ENCODE measurements around the gene UBTD2.
A peak's percentile ranks its signal among the peaks of the same experiment; 100 is the strongest.

UBTD2 gene

DNA sequence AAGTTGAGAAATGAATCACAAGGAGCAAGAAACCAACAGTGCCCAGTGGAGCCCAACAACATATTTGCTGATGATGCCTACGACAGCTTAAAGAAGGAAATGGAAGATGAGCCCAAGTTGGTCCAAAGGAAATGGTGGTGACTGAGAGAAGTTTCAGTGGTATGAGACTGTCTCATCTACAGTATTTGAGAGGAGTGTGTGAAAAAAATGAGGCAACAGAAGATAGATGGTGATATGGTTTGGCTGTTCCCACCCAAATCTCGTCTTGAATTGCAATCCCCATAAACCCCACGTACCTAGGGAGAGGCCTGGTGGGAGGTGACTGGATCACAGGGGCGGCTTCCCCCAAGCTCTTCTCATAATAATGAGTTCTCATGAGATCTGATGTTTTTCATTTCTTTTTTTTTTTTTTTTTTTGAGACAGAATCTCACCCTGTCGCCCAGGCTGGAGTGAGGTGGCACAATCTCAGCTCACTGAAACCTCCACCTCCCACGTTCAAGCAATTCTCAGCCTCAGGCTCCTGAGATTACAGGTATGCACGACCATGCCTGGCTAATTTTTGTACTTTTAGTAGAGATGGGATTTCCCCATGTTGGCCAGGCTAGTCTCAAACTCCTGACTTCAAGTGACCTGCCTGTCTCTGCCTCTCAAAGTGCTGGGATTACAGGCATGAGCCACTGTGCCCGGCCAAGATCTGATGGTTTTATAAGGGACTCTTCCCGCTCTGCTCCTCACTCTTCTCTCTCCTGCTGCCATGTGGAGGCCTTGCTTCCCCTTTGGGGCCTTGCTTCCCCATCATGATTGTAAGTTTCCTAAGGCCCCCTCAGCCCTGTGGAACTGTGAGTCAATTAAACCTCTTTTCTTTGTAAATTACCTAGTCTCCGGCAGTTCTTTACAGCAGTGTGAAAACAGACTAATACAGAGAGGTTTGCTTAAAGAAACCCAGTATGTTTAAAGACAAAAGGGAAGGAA is 59.4 kb downstream of the UBTD2 start:
- TF ChIP-seq CTCF (IDR thresholded peaks at IDR 0.05; ENCODE audit: low read length) = no peak
- H3K27me3 ChIP-seq (replicated peaks; ENCODE audit: insufficient read depth, low read length) = no peaks in the 10 kb centered on the region
- H3K27ac ChIP-seq (ENCODE audit: low read length) = peak overlapping the region; percentile 60; the same call in 1 of the 2 replicates
- H3K4me2 ChIP-seq (ENCODE audit: low read depth, low read length) = peak overlapping the region; percentile 34
- peak overlapping the region; percentile 17; the same call in 1 of the 2 replicates for H3K4me3 ChIP-seq (ENCODE audit: low read length)
- peak overlapping the region; percentile 25; the same call in 1 of the 2 replicates for H3K9ac ChIP-seq (ENCODE audit: low read length)
- peak; percentile 76 for DNase-seq
- H3K4me1 ChIP-seq (ENCODE audit: low read length) = peaks cover 24% of the 10 kb centered on the region
- peak overlapping the region; percentile 48 for H2AFZ ChIP-seq (ENCODE audit: low read length)
- H3K9me3 ChIP-seq (replicated peaks; ENCODE audit: insufficient read depth, low read length) = no peaks in the 10 kb centered on the region
- peaks cover 16% of the 10 kb centered on the region for H3F3A ChIP-seq (ENCODE audit: insufficient read depth, low read length)
- no peaks in the 10 kb centered on the region for H3K36me3 ChIP-seq (replicated peaks; ENCODE audit: insufficient read depth, low read length)
- no peaks in the 10 kb centered on the region for H3K9me2 ChIP-seq (replicated peaks; ENCODE audit: insufficient read depth, low read length)
- H4K20me1 ChIP-seq (ENCODE audit: insufficient read depth, low read length) = no peaks in the 10 kb centered on the region
- H3K79me2 ChIP-seq (ENCODE audit: low read length) = 0 out of 2 replicates have a peak, but pooled peaks cover 2% of the 10 kb centered on the region

DNA sequence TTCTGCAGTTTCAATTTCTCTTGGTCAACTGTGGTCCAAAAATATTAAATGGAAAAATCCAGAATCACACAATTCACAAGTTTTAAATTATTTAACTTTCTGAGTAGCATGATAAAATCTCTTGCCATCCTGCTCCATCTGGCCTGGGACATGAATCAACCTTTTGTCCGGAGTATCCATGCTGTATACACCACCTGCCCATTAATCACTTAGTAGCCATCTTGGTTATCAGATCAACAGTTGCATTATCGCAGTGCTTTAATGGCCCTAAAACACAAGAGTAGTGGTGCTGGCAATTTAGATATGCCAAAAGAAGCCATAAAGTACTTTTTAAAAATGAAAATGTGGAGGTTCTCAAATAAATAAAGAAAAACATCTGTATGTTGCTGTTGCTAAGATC is 64.3 kb downstream of the UBTD2 start:
- no peaks in the 10 kb centered on the region for H3K9me2 ChIP-seq (replicated peaks; ENCODE audit: insufficient read depth, low read length)
- peaks cover 15% of the 10 kb centered on the region for H3K4me1 ChIP-seq (ENCODE audit: low read length)
- DNase-seq = no peak
- H3K36me3 ChIP-seq (replicated peaks; ENCODE audit: insufficient read depth, low read length) = no peaks in the 10 kb centered on the region
- TF ChIP-seq EZH2 (optimal IDR thresholded peaks at IDR 0.05; ENCODE audit: low read depth, low read length) (no peak), EZH2phosphoT487 (IDR thresholded peaks at IDR 0.05; ENCODE audit: low read length) (no peak), CTCF (IDR thresholded peaks at IDR 0.05; ENCODE audit: low read length) (no peak)
- no peak overlapping the region for H3K4me2 ChIP-seq (ENCODE audit: low read depth, low read length)
- H2AFZ ChIP-seq (ENCODE audit: low read length) = no peak overlapping the region
- no peak overlapping the region for H3K9ac ChIP-seq (ENCODE audit: low read length)
- H3K79me2 ChIP-seq (ENCODE audit: low read length) = 0 out of 2 replicates have a peak, but pooled peaks cover 2% of the 10 kb centered on the region
- no peak overlapping the region for H3K27ac ChIP-seq (ENCODE audit: low read length)
- no peaks in the 10 kb centered on the region for H3K9me3 ChIP-seq (replicated peaks; ENCODE audit: insufficient read depth, low read length)
- no peak overlapping the region for H3K4me3 ChIP-seq (ENCODE audit: low read length)
- peaks cover 9% of the 10 kb centered on the region for H3F3A ChIP-seq (ENCODE audit: insufficient read depth, low read length)
- H4K20me1 ChIP-seq (ENCODE audit: insufficient read depth, low read length) = no peaks in the 10 kb centered on the region
- no peaks in the 10 kb centered on the region for H3K27me3 ChIP-seq (replicated peaks; ENCODE audit: insufficient read depth, low read length)

GRCh38 chr5:172216345-172216744 is 67.2 kb downstream of the UBTD2 start:
- Histone ChIP-seq H3K9ac (ENCODE audit: low read length) (no peak overlapping the region), H4K20me1 (ENCODE audit: insufficient read depth, low read length) (no peaks in the 10 kb centered on the region), H3K9me2 (replicated peaks; ENCODE audit: insufficient read depth, low read length) (no peaks in the 10 kb centered on the region), H3K4me1 (ENCODE audit: low read length) (peaks cover 7% of the 10 kb centered on the region; the same call in 1 of the 2 replicates), H3K9me3 (replicated peaks; ENCODE audit: insufficient read depth, low read length) (no peaks in the 10 kb centered on the region), H3K79me2 (ENCODE audit: low read length) (no peaks in the 10 kb centered on the region), H3F3A (ENCODE audit: insufficient read depth, low read length) (no peaks in the 10 kb centered on the region), H3K27ac (ENCODE audit: low read length) (no peak overlapping the region), H3K36me3 (replicated peaks; ENCODE audit: insufficient read depth, low read length) (no peaks in the 10 kb centered on the region), H2AFZ (ENCODE audit: low read length) (no peak overlapping the region), H3K4me2 (ENCODE audit: low read depth, low read length) (no peak overlapping the region), H3K27me3 (replicated peaks; ENCODE audit: insufficient read depth, low read length) (no peaks in the 10 kb centered on the region), H3K4me3 (ENCODE audit: low read length) (no peak overlapping the region)
- TF ChIP-seq EZH2 (optimal IDR thresholded peaks at IDR 0.05; ENCODE audit: low read depth, low read length) (no peak), EZH2phosphoT487 (IDR thresholded peaks at IDR 0.05; ENCODE audit: low read length) (no peak), CTCF (IDR thresholded peaks at IDR 0.05; ENCODE audit: low read length) (no peak)
- DNase-seq = no peak

Data from MM.1S (cell line).